Brain microvascular endothelial cell (primary cell): ENCODE data around the gene CDCA8.

Experiments used
- DNase-seq: peaks from one replicate; pipeline ENCODE4 v3.0.0-alpha.2; 2020
- H3K27ac ChIP-seq: fragments of 250-450 bp; sonication (Bioruptor Pico); 2 replicates; pipeline ENCODE4 v1.5.1; 2020; ENCODE audit warnings: mild to moderate bottlenecking, moderate library complexity
- H3K27me3 ChIP-seq: fragments of 250-450 bp; sonication (Bioruptor Pico); replicated peaks from 2 replicates; pipeline ENCODE4 v1.5.1; 2020; ENCODE audit warnings: mild to moderate bottlenecking
- H3K36me3 ChIP-seq: fragments of 250-450 bp; sonication (Bioruptor Pico); replicated peaks from 2 replicates; pipeline ENCODE4 v1.5.1; 2020; ENCODE audit warnings: mild to moderate bottlenecking
- H3K4me3 ChIP-seq: 2 replicates; pipeline ENCODE4 v1.5.1; 2011; ENCODE audit warnings: low read depth, mild to moderate bottlenecking, control low read depth, low read length, moderate library complexity
- CTCF ChIP-seq: IDR thresholded peaks from 2 replicates; pipeline ENCODE4 v1.5.1; 2011; ENCODE audit warnings: low read depth, mild to moderate bottlenecking, moderate library complexity, low read length, control low read depth, inconsistent platforms; ENCODE audit errors: missing control alignments
- in situ Hi-C: cut with HindIII; loops from 2 replicates; pipeline ENCODE4 v1.10.0; 2017; ENCODE audit warnings: low sequenced_read_pairs, low pct_ligation_motif_present

Gene CDCA8

GRCh38 chr1:37667023-37667671 is 25.2 kb upstream of the CDCA8 start:
- peaks cover 17% of the 10 kb centered on the region for H3K27me3 ChIP-seq
- no peaks in the 10 kb centered on the region for H3K36me3 ChIP-seq
- no peak for TF ChIP-seq CTCF
- DNase-seq, result no peak
- no peak overlapping the region for H3K4me3 ChIP-seq
- no peak overlapping the region for H3K27ac ChIP-seq
- in situ Hi-C loops, result no loop called here

GRCh38 chr1:37670133-37670532 is 22.2 kb upstream of the CDCA8 start:
- in situ Hi-C loops, result no loop called here
- Histone ChIP-seq H3K27me3 (peaks cover 14% of the 10 kb centered on the region), H3K27ac (no peak overlapping the region), H3K4me3 (no peak overlapping the region), H3K36me3 (no peaks in the 10 kb centered on the region)
- no peak for TF ChIP-seq CTCF
- DNase-seq, result no peak

GRCh38 chr1:37671261-37671660 is 21.1 kb upstream of the CDCA8 start:
- no peak for TF ChIP-seq CTCF
- peaks cover 13% of the 10 kb centered on the region for H3K27me3 ChIP-seq
- H3K36me3 ChIP-seq, result no peaks in the 10 kb centered on the region
- no peak overlapping the region for H3K27ac ChIP-seq
- no peak for DNase-seq
- H3K4me3 ChIP-seq, result no peak overlapping the region
- in situ Hi-C loops, result no loop called here

- TF ChIP-seq CTCF, result no peak
- no peak for DNase-seq
- H3K4me3 ChIP-seq, result no peak overlapping the region
- H3K27me3 ChIP-seq, result peaks cover 7% of the 10 kb centered on the region
- in situ Hi-C loops, result no loop called here
- no peaks in the 10 kb centered on the region for H3K36me3 ChIP-seq
- no peak overlapping the region for H3K27ac ChIP-seq
Measured at GRCh38 chr1:37672136-37672870, 20.0 kb upstream of the CDCA8 start.

- in situ Hi-C loops, result no loop called here
- Histone ChIP-seq H3K27ac (no peak overlapping the region), H3K36me3 (no peaks in the 10 kb centered on the region), H3K27me3 (no peaks in the 10 kb centered on the region), H3K4me3 (no peak overlapping the region)
- no peak for DNase-seq
- TF ChIP-seq CTCF, result no peak
Measured at GRCh38 chr1:37673920-37674319, 18.4 kb upstream of the CDCA8 start.
